ENCODE results near the gene PTGER4.

PTGER4 gene

DNA sequence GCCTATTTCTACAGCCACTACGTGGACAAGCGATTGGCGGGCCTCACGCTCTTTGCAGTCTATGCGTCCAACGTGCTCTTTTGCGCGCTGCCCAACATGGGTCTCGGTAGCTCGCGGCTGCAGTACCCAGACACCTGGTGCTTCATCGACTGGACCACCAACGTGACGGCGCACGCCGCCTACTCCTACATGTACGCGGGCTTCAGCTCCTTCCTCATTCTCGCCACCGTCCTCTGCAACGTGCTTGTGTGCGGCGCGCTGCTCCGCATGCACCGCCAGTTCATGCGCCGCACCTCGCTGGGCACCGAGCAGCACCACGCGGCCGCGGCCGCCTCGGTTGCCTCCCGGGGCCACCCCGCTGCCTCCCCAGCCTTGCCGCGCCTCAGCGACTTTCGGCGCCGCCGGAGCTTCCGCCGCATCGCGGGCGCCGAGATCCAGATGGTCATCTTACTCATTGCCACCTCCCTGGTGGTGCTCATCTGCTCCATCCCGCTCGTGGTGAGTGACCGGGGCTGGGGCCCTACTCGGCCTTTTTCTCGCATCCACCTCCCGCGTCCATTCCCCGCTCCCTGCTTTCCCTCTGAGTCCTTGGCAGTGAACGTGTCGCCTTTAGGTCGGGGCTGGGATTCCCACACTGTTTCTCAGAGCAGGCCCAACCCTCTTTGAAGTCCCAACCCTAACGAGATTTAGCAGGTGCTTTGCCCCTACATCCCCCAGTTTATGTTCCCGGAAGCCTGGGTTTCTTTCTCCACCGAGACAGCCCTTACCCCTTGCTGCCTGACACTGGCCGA, 1.8 kb downstream of the PTGER4 start:
- CTCF ChIA-PET: interaction anchor here (5.5 kb wide), 1 partner anchor 733 kb away, joined by 34 read pairs; no protein-coding TSS in a partner anchor
- POLR2A ChIA-PET: no interaction called here
- TF ChIP-seq, protein P1, sequence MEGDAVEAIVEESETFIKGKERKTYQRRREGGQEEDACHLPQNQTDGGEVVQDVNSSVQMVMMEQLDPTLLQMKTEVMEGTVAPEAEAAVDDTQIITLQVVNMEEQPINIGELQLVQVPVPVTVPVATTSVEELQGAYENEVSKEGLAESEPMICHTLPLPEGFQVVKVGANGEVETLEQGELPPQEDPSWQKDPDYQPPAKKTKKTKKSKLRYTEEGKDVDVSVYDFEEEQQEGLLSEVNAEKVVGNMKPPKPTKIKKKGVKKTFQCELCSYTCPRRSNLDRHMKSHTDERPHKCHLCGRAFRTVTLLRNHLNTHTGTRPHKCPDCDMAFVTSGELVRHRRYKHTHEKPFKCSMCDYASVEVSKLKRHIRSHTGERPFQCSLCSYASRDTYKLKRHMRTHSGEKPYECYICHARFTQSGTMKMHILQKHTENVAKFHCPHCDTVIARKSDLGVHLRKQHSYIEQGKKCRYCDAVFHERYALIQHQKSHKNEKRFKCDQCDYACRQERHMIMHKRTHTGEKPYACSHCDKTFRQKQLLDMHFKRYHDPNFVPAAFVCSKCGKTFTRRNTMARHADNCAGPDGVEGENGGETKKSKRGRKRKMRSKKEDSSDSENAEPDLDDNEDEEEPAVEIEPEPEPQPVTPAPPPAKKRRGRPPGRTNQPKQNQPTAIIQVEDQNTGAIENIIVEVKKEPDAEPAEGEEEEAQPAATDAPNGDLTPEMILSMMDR (IDR thresholded peaks at IDR 0.05; ENCODE audit: control extremely low read depth, extremely low read depth, low read depth, missing control alignments): no peak
- peak; percentile 19 for DNase-seq (ENCODE audit: extremely low spot score)

DNA sequence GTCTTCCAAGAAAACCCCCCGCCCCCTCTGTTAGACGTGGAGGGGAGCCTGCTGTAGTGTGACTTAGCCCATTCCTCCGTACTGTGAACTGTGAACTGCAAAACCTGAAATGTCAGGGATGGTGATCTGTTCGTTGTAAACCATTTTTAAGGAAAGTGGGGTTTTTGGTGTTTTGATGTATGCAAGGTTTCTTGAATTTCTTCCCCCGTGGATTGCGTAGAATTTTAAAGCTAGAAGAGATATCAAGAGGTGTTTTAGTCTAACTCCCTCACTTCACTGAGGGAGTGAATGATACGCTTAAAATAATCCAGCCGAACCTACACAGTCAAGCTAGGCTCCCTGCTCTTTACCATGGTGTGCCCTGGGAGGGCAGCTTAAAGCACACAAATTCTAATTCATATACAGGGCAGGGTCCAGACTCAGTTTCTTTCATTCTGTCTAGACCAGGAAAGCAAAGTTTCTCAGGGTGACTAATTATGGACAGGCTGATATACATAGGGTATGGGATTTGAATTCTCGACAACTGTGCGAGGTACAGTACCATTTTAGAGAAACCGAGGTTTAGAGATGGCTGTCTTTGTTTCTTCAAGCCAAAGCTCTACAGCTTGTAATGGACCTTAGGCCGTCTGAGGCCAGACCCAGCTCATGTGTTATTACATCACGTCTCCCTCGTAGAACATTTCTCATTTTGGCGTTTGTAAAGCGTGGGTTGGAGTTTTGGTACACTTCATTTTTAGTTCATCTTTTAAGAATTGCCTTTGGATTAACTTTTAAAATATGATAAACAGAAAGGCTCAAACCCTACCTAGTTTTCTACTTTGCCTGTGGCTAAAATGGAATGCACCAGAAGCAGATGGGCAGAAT, 2.7 kb downstream of the PTGER4 start:
- TF ChIP-seq, protein P1 (IDR thresholded peaks at IDR 0.05; ENCODE audit: control extremely low read depth, extremely low read depth, low read depth, missing control alignments): no peak
- POLR2A ChIA-PET: no interaction called here
- no peak for DNase-seq (ENCODE audit: extremely low spot score)
- CTCF ChIA-PET: interaction anchor here (5.5 kb wide), 1 partner anchor 734 kb away, joined by 34 read pairs; no protein-coding TSS in a partner anchor

DNA sequence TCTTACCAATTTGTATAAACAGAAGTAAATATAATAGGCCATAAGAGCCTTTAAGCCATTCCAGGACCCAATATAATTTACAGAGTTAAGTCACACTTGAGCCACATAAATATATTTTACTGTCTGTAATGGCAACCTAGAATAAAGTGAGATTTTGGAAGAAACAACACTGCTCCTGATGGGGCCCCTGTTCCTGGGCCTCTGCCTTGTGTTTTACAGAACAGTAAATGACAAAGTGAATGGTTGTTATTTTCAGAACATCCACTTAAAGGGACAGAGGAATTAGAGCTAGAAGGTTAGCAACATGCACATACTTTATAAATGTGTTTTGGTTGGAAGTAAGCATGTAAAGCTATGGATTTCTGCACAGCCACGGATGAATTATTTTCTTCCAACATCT, 3.6 kb downstream of the PTGER4 start:
- DNase-seq (ENCODE audit: extremely low spot score): no peak
- ChIA-PET POLR2A (no interaction called here), CTCF (interaction anchor here (1.2 to 5.5 kb wide), 3 partner anchors 51 to 969 kb away, joined by 3 to 34 read pairs (median 4); no protein-coding TSS in a partner anchor)
- TF ChIP-seq, protein P1 (IDR thresholded peaks at IDR 0.05; ENCODE audit: control extremely low read depth, extremely low read depth, low read depth, missing control alignments): no peak

DNA sequence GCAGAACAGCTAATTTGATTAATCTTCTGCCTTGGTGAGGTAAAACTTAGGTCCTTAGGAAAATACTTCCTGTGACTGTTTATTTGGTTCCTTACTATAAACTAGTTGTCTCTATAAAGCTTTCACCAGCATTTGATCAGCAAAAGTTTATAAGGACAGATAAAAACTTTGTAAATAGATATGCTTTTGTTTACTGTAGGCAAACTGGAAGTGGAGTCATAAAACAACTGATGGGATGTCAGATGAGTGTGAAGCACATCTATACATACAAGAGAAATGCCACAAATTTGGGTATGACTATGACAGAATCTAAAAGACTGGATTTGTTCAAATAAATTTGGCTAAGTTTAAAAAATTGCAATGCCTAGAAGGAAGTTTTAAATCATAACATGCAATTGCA, 5.5 kb downstream of the PTGER4 start:
- ChIA-PET CTCF (interaction anchor here (0.6 to 5.5 kb wide), 7 partner anchors 9 to 1107 kb away, joined by 3 to 34 read pairs (median 4); no protein-coding TSS in a partner anchor), POLR2A (no interaction called here)
- TF ChIP-seq, protein P1 (IDR thresholded peaks at IDR 0.05; ENCODE audit: control extremely low read depth, extremely low read depth, low read depth, missing control alignments): no peak
- no peak for DNase-seq (ENCODE audit: extremely low spot score)

DNA sequence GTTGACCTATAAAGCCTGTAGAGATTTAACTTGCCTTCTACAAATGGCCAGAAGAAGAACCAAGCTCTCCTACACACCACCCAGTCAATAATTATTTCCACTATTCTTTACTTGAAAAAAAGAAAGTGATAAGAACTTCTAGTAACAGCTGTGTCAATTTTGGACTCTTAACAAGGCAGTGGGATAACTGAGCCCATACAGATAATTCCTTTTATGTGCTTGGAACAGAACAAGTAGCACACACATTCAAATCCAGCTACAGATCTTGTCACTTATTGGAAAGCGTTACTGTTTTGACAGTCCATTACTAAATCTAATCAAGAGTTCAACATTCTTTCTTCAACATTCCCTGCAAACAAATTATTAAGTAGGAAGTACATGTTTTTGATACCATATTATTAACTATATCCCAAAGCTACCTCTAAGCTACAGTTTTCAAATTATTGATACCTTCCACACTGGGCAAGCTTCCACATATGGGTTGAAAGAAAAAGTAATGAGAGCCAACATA, 6.3 kb downstream of the PTGER4 start:
- ChIA-PET CTCF (interaction anchor here (1.0 to 5.5 kb wide), 10 partner anchors 9 to 1108 kb away, joined by 3 to 34 read pairs (median 4); no protein-coding TSS in a partner anchor), POLR2A (no interaction called here)
- TF ChIP-seq, protein P1 (IDR thresholded peaks at IDR 0.05; ENCODE audit: control extremely low read depth, extremely low read depth, low read depth, missing control alignments): no peak
- DNase-seq (ENCODE audit: extremely low spot score): no peak

DNA sequence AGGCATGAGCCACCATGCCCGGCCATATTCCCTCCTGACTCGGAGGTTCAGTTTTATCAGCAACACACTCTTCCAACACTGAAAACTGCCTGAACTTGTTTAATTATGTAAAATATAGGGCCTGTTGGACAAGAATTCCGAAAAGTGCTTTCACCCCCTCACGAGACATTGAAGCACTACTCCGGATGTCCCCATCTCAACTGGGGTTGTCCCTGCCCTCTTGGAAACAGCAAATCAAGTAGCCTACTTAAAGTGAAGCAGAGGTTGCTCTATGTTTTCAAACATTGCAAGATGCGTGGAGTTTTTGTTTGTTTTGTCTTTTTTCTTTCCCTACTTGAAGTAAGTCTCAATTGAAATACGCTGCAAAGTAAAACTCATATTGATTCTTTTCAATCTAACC, 7.6 kb downstream of the PTGER4 start:
- TF ChIP-seq, protein P1 (IDR thresholded peaks at IDR 0.05; ENCODE audit: control extremely low read depth, extremely low read depth, low read depth, missing control alignments): no peak
- no peak for DNase-seq (ENCODE audit: extremely low spot score)
- POLR2A ChIA-PET: no interaction called here
- CTCF ChIA-PET: interaction anchor here (1.9 to 5.5 kb wide), 3 partner anchors 736 to 973 kb away, joined by 4 to 34 read pairs (median 13); no protein-coding TSS in a partner anchor

Data from GM10248 (cell line).